Astrocyte of the cerebellum (primary cell): ENCODE data around the gene SPDYE16.
"Not testable (repeated sequence)": the region's sequence is repeated elsewhere in the genome, so short reads cannot be mapped to it uniquely, and the experiment has no call there.

Experiments
- DNase-seq: peaks from one replicate; pipeline ENCODE4 v3.0.0-alpha.2; 2011; ENCODE audit warnings: low read depth
- H3K4me3 ChIP-seq: 2 replicates; pipeline ENCODE4 v1.5.1; 2011; ENCODE audit warnings: mild to moderate bottlenecking, low read depth, low read length, moderate library complexity
- in situ Hi-C: cut with HindIII; loops from 2 replicates; pipeline ENCODE4 v1.10.0; 2017; ENCODE audit warnings: low sequenced_read_pairs

The SPDYE16 gene

GRCh38 chr7:76485822-76486610 is 57.1 kb downstream of the SPDYE16 start:
- H3K4me3 ChIP-seq, in situ Hi-C loops, DNase-seq: not testable (repeated sequence)

- H3K4me3 ChIP-seq, in situ Hi-C loops, DNase-seq: not testable (repeated sequence)
These were observed 58.6 kb downstream of the SPDYE16 start for GRCh38 chr7:76484456-76484855.

DNA sequence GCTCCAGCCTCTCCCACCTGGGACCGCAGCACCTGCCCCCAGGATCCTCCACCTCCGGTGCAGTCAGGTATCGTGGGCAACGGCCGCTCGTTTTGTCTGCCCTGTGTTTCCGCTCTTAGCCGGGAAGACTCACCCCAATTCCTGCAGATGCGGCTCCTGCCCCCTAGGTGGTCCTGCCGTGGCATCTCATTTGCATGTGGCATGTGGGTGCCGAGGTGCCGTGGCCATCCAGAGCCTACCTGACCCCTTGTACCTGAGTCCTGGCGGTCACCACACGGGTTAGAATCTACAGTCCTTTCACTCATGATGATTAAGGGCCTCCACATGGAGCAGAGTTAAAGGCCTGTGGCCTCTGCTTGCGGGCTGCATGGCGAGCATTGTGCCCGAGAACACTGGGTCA is 60.0 kb downstream of the SPDYE16 start:
- in situ Hi-C loops, H3K4me3 ChIP-seq, DNase-seq: not testable (repeated sequence)

DNA sequence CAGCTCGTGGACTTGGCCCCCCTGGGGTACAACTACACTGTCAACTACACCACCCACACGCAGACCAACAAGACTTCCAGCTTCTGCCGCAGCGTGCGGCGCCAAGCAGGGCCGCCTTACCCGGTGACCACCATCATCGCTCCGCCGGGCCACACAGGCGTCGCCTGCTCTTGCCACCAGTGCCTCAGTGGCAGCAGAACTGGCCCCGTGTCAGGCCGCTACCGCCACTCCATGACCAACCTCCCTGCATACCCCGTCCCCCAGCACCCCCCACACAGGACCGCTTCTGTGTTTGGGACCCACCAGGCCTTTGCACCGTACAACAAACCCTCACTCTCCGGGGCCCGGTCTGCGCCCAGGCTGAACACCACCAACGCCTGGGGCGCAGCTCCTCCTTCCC is 60.4 kb downstream of the SPDYE16 start:
- in situ Hi-C loops, DNase-seq, H3K4me3 ChIP-seq: not testable (repeated sequence)
